HCT116 (cell line): ENCODE measurements around the gene OR2A25. TPM values are rescaled to one million over a fixed set of nuclear protein-coding genes. Genes with fewer than 3 reads are reported as not detected.
"Not testable (repeated sequence)": the region's sequence is repeated elsewhere in the genome, so short reads cannot be mapped to it uniquely, and the experiment has no call there.

Experiments used
- ATAC-seq: fragments of 200-7000 bp; cut with Tn5 transposase; 2 replicates; pipeline ENCODE4 v1.9.1; 2020; ENCODE audit warnings: mild to moderate bottlenecking, moderate library complexity
- BruUV-seq: library from RNA; stranded (reverse); fragments of 400-500 nt; replicated peaks from 2 replicates; lab custom pipeline; 2021; lab: Mats Ljungman, UMichigan
- CTCF ChIA-PET: fragments of 300-600 bp; sonication (Branson Sonifier 250); formaldehyde crosslinking; loops from one replicate; lab custom pipeline; 2021; ENCODE audit warnings: antibody characterized with exemption; lab: Charles Lee
- POLR2A ChIA-PET: fragments of 300-600, 350-600 bp; sonication (Branson Sonifier 250); formaldehyde crosslinking; loops from one replicate; lab custom pipeline; 2021; ENCODE audit warnings: antibody characterized with exemption; lab: Charles Lee
- RAD21 ChIA-PET, 2 experiments: fragments of 300-600 bp; sonication (Branson Sonifier 250); formaldehyde crosslinking; loops; one replicate each; lab custom pipeline; 2023; ENCODE audit warnings: low total read pairs in 2 of 2; ENCODE audit not compliant: uncharacterized antibody in 2 of 2, unreplicated experiment in 2 of 2, low non-redundant PET in 1 of 2; lab: Charles Lee
- DNase-seq: peaks from one replicate; pipeline ENCODE4 v3.0.0-alpha.2; 2010; ENCODE audit warnings: low read depth, low spot score
- H2AFZ ChIP-seq: fragments of 200-600 bp; shearing (Covaris generic), sonication (generic); 2 replicates; pipeline ENCODE4 v1.6.1; 2017; ENCODE audit warnings: low read depth, mixed run types, mixed read lengths, antibody characterized with exemption, low read length; ENCODE audit not compliant: poor library complexity, severe bottlenecking
- H3K27ac ChIP-seq: 2 replicates; pipeline ENCODE4 v1.5.1; 2012; ENCODE audit warnings: low read depth, low read length
- H3K27me3 ChIP-seq: fragments of 200-600 bp; sonication (generic); 2 replicates; pipeline ENCODE4 v1.6.1; 2016; ENCODE audit warnings: mixed run types, low read length, mixed read lengths; ENCODE audit not compliant: insufficient read depth
- H3K36me3 ChIP-seq, 2 experiments: fragments of 200-500 bp in 1 of 2; fragments of 200-600 bp in 1 of 2; sonication (Bioruptor generic) in 1 of 2; sonication (generic) in 1 of 2; 2 replicates each; pipeline versions ENCODE4 v1.5.1 to v1.6.1; 2014 to 2016; ENCODE audit warnings: low read length in 2 of 2, inconsistent platforms in 1 of 2, mixed read lengths in 1 of 2, mixed run types in 1 of 2; ENCODE audit not compliant: insufficient read depth in 2 of 2, control insufficient read depth in 1 of 2
- H3K4me1 ChIP-seq, 2 experiments: fragments of 200-600 bp in 1 of 2; sonication (generic) in 1 of 2; 2 replicates each; pipeline versions ENCODE4 v1.5.1 to v1.6.1; 2012 to 2017; ENCODE audit warnings: low read length in 2 of 2, inconsistent platforms in 1 of 2, mild to moderate bottlenecking in 1 of 2, mixed read lengths in 1 of 2, mixed run types in 1 of 2, moderate library complexity in 1 of 2; ENCODE audit not compliant: insufficient read depth in 2 of 2, control insufficient read depth in 1 of 2
- H3K4me2 ChIP-seq: fragments of 200-600 bp; sonication (generic); 2 replicates; pipeline ENCODE4 v1.6.1; 2017; ENCODE audit warnings: mixed run types, low read length, mixed read lengths
- H3K4me3 ChIP-seq, 2 experiments: fragments of 200-600 bp in 1 of 2; sonication (generic) in 1 of 2; replicated peaks in 1 of 2; 2 replicates each; pipeline ENCODE4 v1.5.1; 2011 to 2016; ENCODE audit warnings: low read length in 2 of 2, control low read depth in 1 of 2, low read depth in 1 of 2, mild to moderate bottlenecking in 1 of 2, mixed read lengths in 1 of 2, mixed run types in 1 of 2
- H3K79me2 ChIP-seq: fragments of 200-600 bp; sonication (generic); 2 replicates; pipeline ENCODE4 v1.6.1; 2017; ENCODE audit warnings: mild to moderate bottlenecking, mixed run types, low read length, moderate library complexity, mixed read lengths; ENCODE audit not compliant: insufficient read depth
- H3K9ac ChIP-seq: fragments of 200-600 bp; sonication (generic); 2 replicates; pipeline ENCODE4 v1.6.1; 2016; ENCODE audit warnings: low read length, mixed read lengths
- H3K9me2 ChIP-seq: fragments of 200-600 bp; sonication (generic), shearing (Covaris generic); 2 replicates; pipeline ENCODE4 v1.6.1; 2017; ENCODE audit warnings: mixed run types, mild to moderate bottlenecking, moderate library complexity; ENCODE audit not compliant: insufficient read depth
- H3K9me3 ChIP-seq, 2 experiments: fragments of 200-500 bp in 1 of 2; fragments of 200-600 bp in 1 of 2; sonication (Bioruptor generic) in 1 of 2; sonication (generic) in 1 of 2; 2 replicates each; pipeline ENCODE4 v1.6.1; 2014 to 2017; ENCODE audit warnings: low read length in 2 of 2, mixed read lengths in 2 of 2, inconsistent platforms in 1 of 2, low read depth in 1 of 2, mild to moderate bottlenecking in 1 of 2, mixed run types in 1 of 2, moderate library complexity in 1 of 2; ENCODE audit not compliant: control insufficient read depth in 1 of 2, insufficient read depth in 1 of 2
- H4K20me1 ChIP-seq: fragments of 200-600 bp; sonication (generic), shearing (Covaris generic); 2 replicates; pipeline ENCODE4 v1.6.1; 2017; ENCODE audit warnings: mixed run types, mild to moderate bottlenecking, moderate library complexity; ENCODE audit not compliant: insufficient read depth
- CBX3 ChIP-seq: IDR thresholded peaks from 2 replicates; pipeline ENCODE4 v1.6.1; 2012; ENCODE audit warnings: low read depth
- ELF1 ChIP-seq: IDR thresholded peaks from 2 replicates; pipeline ENCODE4 v1.6.1; 2012; ENCODE audit warnings: low read depth, borderline replicate concordance
- EZH2 ChIP-seq: fragments of 200-600 bp; sonication (generic); IDR thresholded peaks from 2 replicates; pipeline ENCODE4 v1.6.1; 2017; ENCODE audit warnings: antibody characterized with exemption, mixed run types
- EZH2phosphoT487 ChIP-seq: fragments of 200-600 bp; IDR thresholded peaks from 2 replicates; pipeline ENCODE4 v1.6.1; 2018; ENCODE audit warnings: antibody characterized with exemption, borderline replicate concordance
- JUND ChIP-seq: IDR thresholded peaks from 2 replicates; pipeline ENCODE4 v1.6.1; 2012
- POLR2A ChIP-seq: IDR thresholded peaks from 2 replicates; pipeline ENCODE4 v1.7.0; 2011; ENCODE audit warnings: borderline replicate concordance; ENCODE audit not compliant: insufficient read depth, insufficient read length; ENCODE audit errors: extremely low read depth
- POLR2AphosphoS5 ChIP-seq: IDR thresholded peaks from 2 replicates; pipeline ENCODE4 v1.6.1; 2011; ENCODE audit warnings: mild to moderate bottlenecking, low read depth, low read length, moderate library complexity
- RAD21 ChIP-seq: IDR thresholded peaks from 2 replicates; pipeline ENCODE4 v1.6.1; 2012; ENCODE audit warnings: low read depth, mild to moderate bottlenecking
- TCF7L2 ChIP-seq: IDR thresholded peaks from 2 replicates; pipeline ENCODE4 v1.7.0; 2011; ENCODE audit warnings: borderline replicate concordance, inconsistent platforms; ENCODE audit not compliant: insufficient read depth, insufficient read length; ENCODE audit errors: extremely low read depth
- YY1 ChIP-seq: IDR thresholded peaks from 2 replicates; pipeline ENCODE4 v1.6.1; 2011; ENCODE audit warnings: low read length, low read depth, moderate library complexity, mild to moderate bottlenecking; ENCODE audit not compliant: insufficient replicate concordance; ENCODE audit errors: extremely low read depth
- ZFX ChIP-seq: fragments of 450-650 bp; IDR thresholded peaks from 2 replicates; pipeline ENCODE4 v1.6.1; 2017
- ZNF274 ChIP-seq: fragments of 200-500 bp; sonication (Bioruptor generic); IDR thresholded peaks from 2 replicates; pipeline ENCODE4 v1.6.1; 2014; ENCODE audit warnings: mild to moderate bottlenecking, low read depth, low read length, inconsistent platforms
- intact Hi-C: fragments of 100-400 bp; cut with micrococcal nuclease; formaldehyde crosslinking; loops from 2 replicates; pipeline ENCODE4 v1.10.0; 2022
- total RNA-seq: library from RNA; stranded (reverse); gene quantifications from one replicate; pipeline ENCODE4 v1.2.1, GENCODE V29; 2021; ENCODE audit not compliant: unreplicated experiment
- TF ChIP-seq, protein P1 (sequence below): IDR thresholded peaks from 2 replicates; pipeline ENCODE4 v1.6.1; 2012
- TF ChIP-seq, protein P2 (sequence below): IDR thresholded peaks from 2 replicates; pipeline ENCODE4 v1.6.1; 2012; ENCODE audit warnings: low read depth

OR2A25 gene
- total RNA-seq, 1 experiment from 2014 or later: not detected

DNA sequence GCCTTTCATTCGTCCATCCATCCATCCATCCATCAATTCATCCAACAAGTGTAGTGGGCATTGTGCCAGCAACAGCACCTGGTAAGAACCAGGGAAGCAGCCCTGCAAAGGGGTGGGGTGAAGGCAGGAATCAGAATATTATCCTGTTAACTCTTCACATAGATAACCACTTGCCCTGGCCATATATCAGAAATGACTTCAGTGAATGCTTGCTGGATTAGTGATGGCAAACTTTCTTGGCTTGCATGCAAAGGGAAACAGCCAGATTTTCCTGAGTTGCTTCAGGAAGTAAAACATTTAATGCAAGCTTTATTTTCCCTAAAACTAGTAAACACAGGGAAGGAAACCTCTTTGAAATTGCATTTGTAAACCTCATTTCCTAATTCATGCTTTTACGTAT, 20.1 kb upstream of the OR2A25 start (continued):
- TF ChIP-seq, protein P1, sequence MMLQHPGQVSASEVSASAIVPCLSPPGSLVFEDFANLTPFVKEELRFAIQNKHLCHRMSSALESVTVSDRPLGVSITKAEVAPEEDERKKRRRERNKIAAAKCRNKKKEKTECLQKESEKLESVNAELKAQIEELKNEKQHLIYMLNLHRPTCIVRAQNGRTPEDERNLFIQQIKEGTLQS: no peak
- TF ChIP-seq ZFX (no peak), YY1 (no peak), RAD21 (no peak), EZH2 (no peak), POLR2AphosphoS5 (no peak), ELF1 (no peak), JUND (no peak), CBX3 (no peak), TCF7L2 (no peak)
- TF ChIP-seq, all 23 proteins: peak for 0

DNA sequence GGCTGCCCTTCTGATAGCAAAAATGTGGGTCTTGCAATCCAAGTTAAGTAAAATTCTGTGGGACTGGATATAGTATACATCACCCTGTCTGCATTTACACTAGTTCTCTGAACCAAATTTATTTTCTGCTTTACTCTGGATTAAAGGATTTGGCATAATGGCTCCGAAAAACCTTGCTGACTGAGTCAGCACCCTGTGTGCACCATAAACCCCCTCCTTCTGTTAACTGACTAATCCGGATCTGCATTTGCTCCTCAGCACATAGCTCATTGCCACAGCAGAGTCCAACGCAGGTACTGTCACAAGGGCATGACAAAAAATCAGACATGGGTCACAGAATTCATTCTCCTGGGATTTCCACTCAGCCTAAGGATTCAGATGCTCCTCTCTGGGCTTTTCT, 19.5 kb upstream of the OR2A25 start:
- DNase-seq (no peak), ATAC-seq (no peak)
- ChIA-PET POLR2A (no interaction called here), CTCF (no interaction called here), RAD21 (no interaction called here)
- Histone ChIP-seq H3K4me3 (no peak overlapping the region), H3K9ac (no peak overlapping the region), H3K4me1 (no peaks in the 10 kb centered on the region), H3K4me2 (no peak overlapping the region), H3K79me2 (no peaks in the 10 kb centered on the region), H3K27ac (no peak overlapping the region), H3K36me3 (no peaks in the 10 kb centered on the region), H2AFZ (no peak overlapping the region), H4K20me1 (no peaks in the 10 kb centered on the region), H3K27me3 (no peaks in the 10 kb centered on the region), H3K9me2 (no peaks in the 10 kb centered on the region), H3K9me3 (no peaks in the 10 kb centered on the region)
- TF ChIP-seq ZFX (no peak), RAD21 (no peak), ZNF274 (no peak), POLR2A (no peak), POLR2AphosphoS5 (no peak), EZH2phosphoT487 (no peak)
- TF ChIP-seq, protein P2, sequence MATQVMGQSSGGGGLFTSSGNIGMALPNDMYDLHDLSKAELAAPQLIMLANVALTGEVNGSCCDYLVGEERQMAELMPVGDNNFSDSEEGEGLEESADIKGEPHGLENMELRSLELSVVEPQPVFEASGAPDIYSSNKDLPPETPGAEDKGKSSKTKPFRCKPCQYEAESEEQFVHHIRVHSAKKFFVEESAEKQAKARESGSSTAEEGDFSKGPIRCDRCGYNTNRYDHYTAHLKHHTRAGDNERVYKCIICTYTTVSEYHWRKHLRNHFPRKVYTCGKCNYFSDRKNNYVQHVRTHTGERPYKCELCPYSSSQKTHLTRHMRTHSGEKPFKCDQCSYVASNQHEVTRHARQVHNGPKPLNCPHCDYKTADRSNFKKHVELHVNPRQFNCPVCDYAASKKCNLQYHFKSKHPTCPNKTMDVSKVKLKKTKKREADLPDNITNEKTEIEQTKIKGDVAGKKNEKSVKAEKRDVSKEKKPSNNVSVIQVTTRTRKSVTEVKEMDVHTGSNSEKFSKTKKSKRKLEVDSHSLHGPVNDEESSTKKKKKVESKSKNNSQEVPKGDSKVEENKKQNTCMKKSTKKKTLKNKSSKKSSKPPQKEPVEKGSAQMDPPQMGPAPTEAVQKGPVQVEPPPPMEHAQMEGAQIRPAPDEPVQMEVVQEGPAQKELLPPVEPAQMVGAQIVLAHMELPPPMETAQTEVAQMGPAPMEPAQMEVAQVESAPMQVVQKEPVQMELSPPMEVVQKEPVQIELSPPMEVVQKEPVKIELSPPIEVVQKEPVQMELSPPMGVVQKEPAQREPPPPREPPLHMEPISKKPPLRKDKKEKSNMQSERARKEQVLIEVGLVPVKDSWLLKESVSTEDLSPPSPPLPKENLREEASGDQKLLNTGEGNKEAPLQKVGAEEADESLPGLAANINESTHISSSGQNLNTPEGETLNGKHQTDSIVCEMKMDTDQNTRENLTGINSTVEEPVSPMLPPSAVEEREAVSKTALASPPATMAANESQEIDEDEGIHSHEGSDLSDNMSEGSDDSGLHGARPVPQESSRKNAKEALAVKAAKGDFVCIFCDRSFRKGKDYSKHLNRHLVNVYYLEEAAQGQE: no peak
- TF ChIP-seq, protein P1: no peak
- BruUV-seq: no TSS peak
- intact Hi-C loops: no loop called here

DNA sequence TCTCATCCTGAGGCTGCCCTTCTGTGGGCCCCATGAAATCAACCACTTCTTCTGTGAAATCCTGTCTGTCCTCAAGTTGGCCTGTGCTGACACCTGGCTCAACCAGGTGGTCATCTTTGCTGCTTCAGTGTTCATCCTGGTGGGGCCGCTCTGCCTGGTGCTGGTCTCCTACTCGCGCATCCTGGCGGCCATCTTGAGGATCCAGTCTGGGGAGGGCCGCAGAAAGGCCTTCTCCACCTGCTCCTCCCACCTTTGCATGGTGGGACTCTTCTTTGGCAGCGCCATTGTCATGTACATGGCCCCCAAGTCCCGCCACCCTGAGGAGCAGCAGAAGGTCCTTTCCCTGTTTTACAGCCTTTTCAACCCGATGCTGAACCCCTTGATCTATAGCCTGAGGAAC, 18.7 kb upstream of the OR2A25 start:
- POLR2A ChIA-PET, H3K36me3 ChIP-seq, ATAC-seq, intact Hi-C loops, CTCF ChIA-PET, H3K79me2 ChIP-seq, H4K20me1 ChIP-seq, H3K27ac ChIP-seq, H3K4me2 ChIP-seq, BruUV-seq, H3K9ac ChIP-seq, RAD21 ChIA-PET, H3K27me3 ChIP-seq, H3K9me2 ChIP-seq, H3K4me3 ChIP-seq, DNase-seq, H3K9me3 ChIP-seq, H3K4me1 ChIP-seq, H2AFZ ChIP-seq: not testable (repeated sequence)
